Heart right ventricle (tissue), 16 donors: ENCODE measurements around the gene NDUFB8. TPM values are rescaled to one million over a fixed set of nuclear protein-coding genes. Genes with fewer than 3 reads are reported as not detected.

Source experiments
- ATAC-seq, 8 donors: fragments of 200-7000 bp; cut with Tn5 transposase; one replicate each; pipeline ENCODE4 v1.9.1; 2020; ENCODE audit warnings: mild to moderate bottlenecking in 8 of 8, moderate library complexity in 8 of 8, moderate number of reproducible peaks in 1 of 8
- DNase-seq, 2 donors: peaks; one replicate each; pipeline ENCODE4 v3.0.0-alpha.2; 2020
- H3K27ac ChIP-seq, 10 donors: fragments of 200-600 bp; sonication (generic) in 2 of 10; one replicate each; pipeline versions ENCODE4 v1.5.0 to v1.8.0; 2020 to 2022; ENCODE audit warnings: mild to moderate bottlenecking in 3 of 10
- H3K27me3 ChIP-seq, 7 donors: fragments of 200-600 bp; one replicate each; pipeline ENCODE4 v1.8.0; 2021 to 2022; ENCODE audit warnings: mild to moderate bottlenecking in 2 of 7
- H3K36me3 ChIP-seq, 9 donors: fragments of 200-600 bp; sonication (generic) in 1 of 9; one replicate each; pipeline versions ENCODE4 v1.5.0 to v1.8.0; 2020 to 2022; ENCODE audit warnings: mild to moderate bottlenecking in 2 of 9
- H3K4me1 ChIP-seq, 9 donors: fragments of 200-600 bp; sonication (generic) in 1 of 9; one replicate each; pipeline versions ENCODE4 v1.5.0 to v1.8.0; 2020 to 2022; ENCODE audit warnings: mild to moderate bottlenecking in 4 of 9
- H3K4me3 ChIP-seq, 10 donors: fragments of 200-600 bp; sonication (generic) in 2 of 10; one replicate each; pipeline versions ENCODE4 v1.5.0 to v1.8.0; 2020 to 2022; ENCODE audit warnings: mild to moderate bottlenecking in 7 of 10, moderate library complexity in 2 of 10
- H3K9me3 ChIP-seq, 11 donors: fragments of 200-600 bp in 10 of 11; sonication (generic) in 2 of 11; one replicate each; pipeline versions ENCODE4 v1.5.0 to v1.8.0; 2013 to 2022; ENCODE audit warnings: mild to moderate bottlenecking in 2 of 11, control low read depth in 1 of 11, moderate library complexity in 1 of 11
- CTCF ChIP-seq, 9 donors: fragments of 200-600 bp; sonication (generic) in 2 of 9; IDR thresholded peaks; one replicate each; pipeline versions ENCODE4 v1.5.0 to v1.8.0; 2021 to 2022; ENCODE audit warnings: antibody characterized with exemption in 9 of 9, mild to moderate bottlenecking in 5 of 9, moderate library complexity in 1 of 9
- WGBS, 2 donors: extraction: QIAGEN DNeasy Blood & Tissue Kit; methylation state at CpG; one replicate each; pipeline ENCODE4 v1.1.7; 2013; ENCODE audit warnings: inconsistent platforms in 1 of 2; 5-methylcytosine and 5-hydroxymethylcytosine counted together
- intact Hi-C, 10 donors: fragments of 100-400 bp; cut with DNase I; formaldehyde crosslinking; loops; one replicate each; pipeline versions ENCODE4 v1.11.1 to v1.14.2; 2022
- polyA plus RNA-seq, 2 donors: library from polyadenylated mRNA; stranded (reverse); fragments of 200-250 nt; gene quantifications; one replicate each; pipeline ENCODE4 v1.2.3, GENCODE V29; 2013
- total RNA-seq, 10 donors: library from RNA; stranded (reverse); fragmentation: NEBNext Ultra II Directional in 3 of 10; extraction: Animal tissue kit (Norgen Biotek cat#: 25700) in 3 of 10; gene quantifications; one replicate each; pipeline versions ENCODE4 v1.2.1 to v1.2.4, GENCODE V29; 2021 to 2023
- donor health status: Arrhythmogenic right ventricular cardiomyopathy.
- donor health status: ischemic (EF 13 %, LVEDD 7.1; RV severe dilation, severe dysfunction).
- donor health status: healthy with polysubstance abuse.
- donor health status: DM: no; HTN: yes; CAD: no.
- donor health status: DM: no; HTN: no; CAD: no.
- donor health status: ischemic (EF 25% LVEDD 6.9; RV normal size, moderate dysfunction).
- donor health status: ischemic (EF 25% LVEDD 5.7; RV mildly dilated, moderate dysfunction).
- donor health status: healthy.
- donor health status: DM: yes; HTN: yes; CAD: no.
- donor health status: Ischemic cardiomyopathy.
- donor health status: ischemic (EF 35%, LVEDD 5.7; RV mildly dilated, moderate dysfunction).
- donor health status: nonischemic (EF 11% LVEDD 7.7; RV severe dilation, severe dysfunction).
- donor health status: DM: yes; HTN: yes; CAD: no.
- donor health status: PGD.
- donor health status: ischemic (EF 29% LVEDD 5.4; RV normal size, mild dysfunction).
- donor health status: nonischemic (EF 23%, LVEDD 6.1; RV moderate dilation, normal function).

Gene NDUFB8
- total and polyA plus RNA-seq, 12 donors, result 321 to 915 (median 435) TPM

- Histone ChIP-seq H3K27me3 (no peaks in the 10 kb centered on the region), H3K9me3 (no peaks in the 10 kb centered on the region), H3K4me3 (no peak overlapping the region), H3K36me3 (peaks cover 0 to 93% (median 13%) of the 10 kb centered on the region in 9 donors), H3K27ac (no peak overlapping the region), H3K4me1 (peaks cover 0 to 35% (median 0%) of the 10 kb centered on the region in 9 donors)
- intact Hi-C loops, result loop anchor here in 1 of 10 donors (10.0 kb wide), 1 partner anchor 73 kb away; no protein-coding TSS in a partner anchor
- no peak for TF ChIP-seq CTCF (IDR thresholded peaks at IDR 0.05)
- ATAC-seq (no peak), DNase-seq (no peak)
- 93 to 98% methylated on average over 5 of the region's 5 CpGs for WGBS, 2 donors
Observed at GRCh38 chr10:100507357-100507732, 22.3 kb downstream of the NDUFB8 start.

DNA sequence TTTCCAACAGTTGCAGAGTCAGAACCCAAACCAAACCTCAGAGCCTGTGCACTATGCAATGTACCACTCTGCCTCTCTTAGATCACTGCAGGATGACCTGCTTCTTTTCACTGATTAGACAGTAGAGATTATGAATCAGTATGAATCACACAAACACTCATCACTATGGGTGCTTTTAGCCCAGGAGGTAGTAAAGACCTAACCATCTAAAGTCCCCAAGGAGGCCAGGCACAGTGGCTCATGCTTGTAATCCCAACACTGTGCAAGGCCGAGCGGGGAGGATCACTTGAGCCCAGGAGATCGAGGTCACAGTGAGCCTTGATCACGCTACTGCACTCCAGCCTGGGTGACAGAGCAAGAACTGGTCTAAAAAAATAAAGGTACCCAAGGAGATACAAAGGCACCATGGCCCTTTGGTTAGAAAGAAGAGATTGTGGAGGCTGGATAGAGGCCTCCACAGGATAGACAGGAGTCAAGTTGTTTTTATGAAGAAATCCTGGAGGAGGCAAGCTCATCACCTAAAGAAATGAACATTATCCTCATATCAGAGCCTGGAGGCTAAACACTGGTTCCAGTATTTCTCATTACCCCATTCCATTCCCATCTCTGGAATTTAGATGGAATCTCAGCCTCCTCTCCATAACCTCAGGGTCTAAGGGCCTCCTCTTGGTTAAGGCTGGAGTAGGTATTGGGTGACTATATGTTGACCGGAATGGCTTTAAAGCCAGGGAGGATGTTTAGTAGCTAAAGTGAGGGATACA, 22.9 kb downstream of the NDUFB8 start:
- TF ChIP-seq CTCF (IDR thresholded peaks at IDR 0.05), result no peak

DNA sequence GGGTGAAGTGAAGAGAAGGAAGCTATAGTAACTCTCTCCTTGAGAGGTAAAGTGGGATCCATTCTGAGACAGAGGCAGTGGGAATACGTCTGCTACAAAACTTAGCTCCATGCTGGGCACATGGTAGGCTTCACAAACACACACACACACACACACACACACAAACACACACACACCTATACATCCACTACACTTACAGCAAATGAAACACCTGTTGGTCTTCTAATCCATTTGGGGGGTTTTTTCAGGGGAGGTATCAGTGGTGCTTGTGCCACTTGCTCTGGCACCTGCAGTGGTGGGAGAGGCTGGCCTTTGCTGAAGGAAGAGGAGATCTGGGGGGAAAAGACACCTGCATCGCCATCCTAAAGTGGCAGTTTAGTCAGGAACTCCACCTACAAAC, 24.5 kb downstream of the NDUFB8 start:
- 98 to 100% methylated on average over 2 of the region's 2 CpGs for WGBS, 2 donors

More for the DNA sequence above, 22.9 kb downstream of the NDUFB8 start:
- Histone ChIP-seq H3K4me1 (peaks cover 0 to 33% (median 0%) of the 10 kb centered on the region in 9 donors), H3K9me3 (no peaks in the 10 kb centered on the region), H3K27ac (no peak overlapping the region), H3K4me3 (no peak overlapping the region), H3K36me3 (peaks cover 0 to 93% (median 16%) of the 10 kb centered on the region in 9 donors), H3K27me3 (no peaks in the 10 kb centered on the region)
- DNase-seq (no peak), ATAC-seq (no peak)
- 96 to 97% methylated on average over 5 of the region's 5 CpGs for WGBS, 2 donors
- intact Hi-C loops, result loop anchor here in 1 of 10 donors (10.0 kb wide), 1 partner anchor 72 kb away; no protein-coding TSS in a partner anchor

GRCh38 chr10:100504096-100504495, 25.6 kb downstream of the NDUFB8 start:
- H3K9me3 ChIP-seq, result no peaks in the 10 kb centered on the region
- no peak for ATAC-seq
- peaks cover 0 to 7% (median 0%) of the 10 kb centered on the region in 9 donors for H3K4me1 ChIP-seq
- H3K27ac ChIP-seq, result no peak overlapping the region
- no peaks in the 10 kb centered on the region for H3K27me3 ChIP-seq
- H3K36me3 ChIP-seq, result peaks cover 0 to 93% (median 33%) of the 10 kb centered on the region in 9 donors
- intact Hi-C loops, result loop anchor here in 1 of 10 donors (10.0 kb wide), 1 partner anchor 69 kb away; no protein-coding TSS in a partner anchor
- 63 to 74% methylated on average over 5 of the region's 5 CpGs for WGBS, 2 donors
- TF ChIP-seq CTCF (IDR thresholded peaks at IDR 0.05), result no peak
- DNase-seq, result no peak
- no peak overlapping the region for H3K4me3 ChIP-seq

More for the DNA sequence above, 24.5 kb downstream of the NDUFB8 start:
- DNase-seq (no peak), ATAC-seq (no peak)
- H3K9me3 ChIP-seq, result no peaks in the 10 kb centered on the region
- H3K36me3 ChIP-seq, result peaks cover 0 to 93% (median 23%) of the 10 kb centered on the region in 9 donors
- intact Hi-C loops, result loop anchor here in 1 of 10 donors (10.0 kb wide), 1 partner anchor 70 kb away; no protein-coding TSS in a partner anchor
- no peak for TF ChIP-seq CTCF (IDR thresholded peaks at IDR 0.05)
- H3K27me3 ChIP-seq, result no peaks in the 10 kb centered on the region
- H3K27ac ChIP-seq, result no peak overlapping the region
- no peak overlapping the region for H3K4me3 ChIP-seq
- H3K4me1 ChIP-seq, result peaks cover 0 to 18% (median 0%) of the 10 kb centered on the region in 9 donors
